ENCODE results near the gene DLGAP4.

- TF ChIP-seq CTCF (IDR thresholded peaks at IDR 0.05; ENCODE audit: insufficient read depth, low read length, poor library complexity, severe bottlenecking) (no peak), EZH2phosphoT487 (conservative IDR thresholded peaks at IDR 0.05; ENCODE audit: low read length) (no peak)
Observed at GRCh38 chr20:36467076-36467999, 161.2 kb downstream of the DLGAP4 start.
